Neuron (in vitro differentiated cells): ENCODE data around the gene WFDC5.
"Not testable (repeated sequence)": the region's sequence is repeated elsewhere in the genome, so short reads cannot be mapped to it uniquely, and the experiment has no call there.

Experiments
- H2AFZ ChIP-seq: one replicate; pipeline ENCODE4 v1.6.1; 2013; ENCODE audit warnings: low read depth, mild to moderate bottlenecking, inconsistent platforms, low read length, moderate library complexity
- H3K27me3 ChIP-seq: one replicate; pipeline ENCODE4 v1.6.1; 2013; ENCODE audit warnings: low read length; ENCODE audit not compliant: insufficient read depth
- H3K36me3 ChIP-seq: one replicate; pipeline ENCODE4 v1.6.1; 2013; ENCODE audit warnings: low read length; ENCODE audit not compliant: insufficient read depth
- H3K4me1 ChIP-seq: one replicate; pipeline ENCODE4 v1.6.1; 2013; ENCODE audit warnings: low read length; ENCODE audit not compliant: insufficient read depth
- H3K4me3 ChIP-seq: 2 replicates; pipeline ENCODE4 v1.5.1; 2013; ENCODE audit warnings: mild to moderate bottlenecking, low read length, moderate library complexity
- H3K9me3 ChIP-seq: one replicate; pipeline ENCODE4 v1.6.1; 2013; ENCODE audit warnings: low read length

Gene WFDC5

GRCh38 chr20:45114465-45115385 is at the start of gene WFDC5:
WFDC5 (minus strand) TSS chr20:45115174; CDS start chr20:45115083, 91 bp downstream.
- Histone ChIP-seq H3K9me3 (no peaks in the 10 kb centered on the region), H3K4me1 (no peaks in the 10 kb centered on the region), H3K36me3 (no peaks in the 10 kb centered on the region), H2AFZ (no peak within 1 kb of the TSS), H3K27me3 (peaks cover 13% of the 10 kb centered on the region), H3K4me3 (no peak within 1 kb of the TSS)

DNA sequence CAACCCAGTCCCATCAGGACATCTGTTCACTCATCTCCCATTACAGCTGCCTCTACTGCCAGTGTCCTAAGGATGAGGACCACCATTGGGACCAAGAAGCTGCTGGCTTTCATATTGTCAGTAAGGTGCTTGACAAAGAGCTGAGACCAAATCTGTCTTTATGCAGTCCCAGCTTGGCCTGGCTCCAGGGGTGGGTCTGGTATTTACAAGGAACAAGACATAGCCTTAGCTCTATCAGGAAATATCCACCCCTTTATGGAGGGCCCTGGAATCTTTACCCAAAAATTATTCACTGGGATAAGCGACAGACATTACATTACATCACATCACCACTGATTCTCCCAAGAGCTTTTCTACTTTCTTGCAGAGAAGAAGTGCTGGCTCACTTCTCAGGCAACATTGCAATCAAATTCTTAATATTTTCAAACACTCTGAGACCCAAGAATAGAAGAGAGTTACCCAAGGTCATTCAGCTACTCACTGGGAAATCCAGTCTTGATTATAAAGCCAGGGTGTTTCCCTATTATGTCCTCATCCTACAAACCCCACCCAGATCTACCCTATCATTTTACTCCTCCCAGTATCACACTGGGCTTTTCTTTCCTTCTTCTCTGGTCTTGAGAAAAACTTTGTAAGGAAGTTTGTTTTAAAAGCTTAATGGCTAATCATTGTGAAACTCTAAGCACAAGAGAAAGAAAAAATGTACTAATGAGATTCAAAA is 48.3 kb upstream of the WFDC5 start:
- peaks cover 2% of the 10 kb centered on the region for H3K9me3 ChIP-seq
- no peaks in the 10 kb centered on the region for H3K4me1 ChIP-seq
- no peaks in the 10 kb centered on the region for H3K27me3 ChIP-seq
- H2AFZ ChIP-seq = no peak overlapping the region
- H3K36me3 ChIP-seq = no peaks in the 10 kb centered on the region
- no peak overlapping the region for H3K4me3 ChIP-seq

GRCh38 chr20:45157962-45158361 is 43.0 kb upstream of the WFDC5 start:
- H3K4me1 ChIP-seq = no peaks in the 10 kb centered on the region
- peaks cover 2% of the 10 kb centered on the region for H3K9me3 ChIP-seq
- H3K4me3 ChIP-seq = no peak overlapping the region
- H3K27me3 ChIP-seq = no peaks in the 10 kb centered on the region
- no peaks in the 10 kb centered on the region for H3K36me3 ChIP-seq
- H2AFZ ChIP-seq = no peak overlapping the region

- no peaks in the 10 kb centered on the region for H3K9me3 ChIP-seq
- H3K36me3 ChIP-seq = no peaks in the 10 kb centered on the region
- H2AFZ ChIP-seq = no peak overlapping the region
- no peak overlapping the region for H3K4me3 ChIP-seq
- no peaks in the 10 kb centered on the region for H3K27me3 ChIP-seq
- H3K4me1 ChIP-seq = no peaks in the 10 kb centered on the region
Measured at GRCh38 chr20:45156713-45157112, 41.7 kb upstream of the WFDC5 start.

- not testable (repeated sequence) for H3K4me3 ChIP-seq, H3K27me3 ChIP-seq, H3K4me1 ChIP-seq, H3K9me3 ChIP-seq, H3K36me3 ChIP-seq, H2AFZ ChIP-seq
Measured at GRCh38 chr20:45154794-45155193, 39.8 kb upstream of the WFDC5 start.

- no peaks in the 10 kb centered on the region for H3K27me3 ChIP-seq
- no peaks in the 10 kb centered on the region for H3K4me1 ChIP-seq
- no peak overlapping the region for H3K4me3 ChIP-seq
- H3K36me3 ChIP-seq = no peaks in the 10 kb centered on the region
- no peak overlapping the region for H2AFZ ChIP-seq
- no peaks in the 10 kb centered on the region for H3K9me3 ChIP-seq
Measured at GRCh38 chr20:45154183-45154582, 39.2 kb upstream of the WFDC5 start.

DNA sequence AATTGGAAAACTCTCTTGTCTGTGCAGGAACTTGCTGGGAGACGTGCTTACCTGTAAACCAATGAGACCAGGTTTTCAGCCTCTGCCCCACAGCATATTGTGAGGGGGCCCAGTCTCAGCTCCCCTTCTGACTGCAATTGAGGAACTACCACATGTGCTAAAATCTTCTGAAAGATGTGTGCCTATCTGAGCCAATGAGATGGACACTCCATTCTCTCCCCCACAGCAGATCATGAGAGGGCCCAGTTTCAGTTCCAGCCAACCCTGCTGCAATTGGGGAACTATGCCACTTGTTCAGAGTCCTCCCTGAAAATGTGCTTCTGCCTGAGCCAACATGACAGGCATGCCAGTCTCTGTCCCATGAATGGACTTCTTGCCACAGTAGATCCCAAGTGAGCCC is 38.8 kb upstream of the WFDC5 start:
- no peaks in the 10 kb centered on the region for H3K27me3 ChIP-seq
- no peak overlapping the region for H2AFZ ChIP-seq
- H3K9me3 ChIP-seq = no peaks in the 10 kb centered on the region
- no peak overlapping the region for H3K4me3 ChIP-seq
- H3K36me3 ChIP-seq = no peaks in the 10 kb centered on the region
- H3K4me1 ChIP-seq = no peaks in the 10 kb centered on the region

GRCh38 chr20:45153147-45153546 is 38.2 kb upstream of the WFDC5 start:
- H2AFZ ChIP-seq = no peak overlapping the region
- H3K4me3 ChIP-seq = no peak overlapping the region
- H3K27me3 ChIP-seq = no peaks in the 10 kb centered on the region
- no peaks in the 10 kb centered on the region for H3K4me1 ChIP-seq
- H3K9me3 ChIP-seq = no peaks in the 10 kb centered on the region
- no peaks in the 10 kb centered on the region for H3K36me3 ChIP-seq

DNA sequence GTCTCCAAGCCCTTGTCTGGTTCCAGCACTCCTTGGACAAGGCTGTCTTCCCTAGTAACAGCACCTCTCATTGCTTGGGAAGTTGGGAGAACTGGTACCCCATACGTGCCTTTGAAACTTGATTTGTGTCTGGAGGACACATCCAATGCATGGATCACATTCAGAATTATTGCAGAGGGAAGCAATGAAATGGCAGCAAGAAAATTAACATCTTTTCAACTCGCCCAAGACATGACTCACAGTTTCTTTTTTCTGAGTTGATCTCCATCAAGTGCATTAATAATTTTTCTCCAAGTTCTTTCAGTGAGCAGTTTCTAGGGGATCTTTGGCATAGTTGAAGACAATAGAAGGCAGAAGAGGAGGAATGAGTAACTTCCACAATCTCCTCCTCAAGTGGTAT is 37.4 kb upstream of the WFDC5 start:
- H3K36me3 ChIP-seq = no peaks in the 10 kb centered on the region
- no peaks in the 10 kb centered on the region for H3K4me1 ChIP-seq
- no peaks in the 10 kb centered on the region for H3K27me3 ChIP-seq
- H3K9me3 ChIP-seq = no peaks in the 10 kb centered on the region
- H3K4me3 ChIP-seq = no peak overlapping the region
- no peak overlapping the region for H2AFZ ChIP-seq

DNA sequence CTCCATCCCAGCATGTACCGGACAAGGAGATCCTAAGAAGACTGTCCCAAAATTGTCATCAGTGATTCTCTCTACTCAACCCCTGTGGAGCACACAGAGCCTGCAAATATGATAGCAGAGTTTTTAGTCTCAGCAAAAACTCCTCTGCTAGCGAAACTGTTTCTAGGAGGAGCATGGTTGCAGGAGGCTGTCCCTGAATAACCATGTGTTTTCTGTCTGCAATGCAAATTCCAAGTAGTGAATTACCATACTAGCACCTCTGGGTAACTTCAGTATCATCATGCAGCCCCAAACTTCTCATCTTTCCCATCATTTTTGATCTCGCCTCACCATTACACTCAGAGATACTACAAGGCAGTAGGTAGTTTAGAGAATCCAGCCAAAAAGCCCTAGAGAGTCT is 34.1 kb upstream of the WFDC5 start:
- Histone ChIP-seq H3K4me3 (no peak overlapping the region), H3K4me1 (no peaks in the 10 kb centered on the region), H3K27me3 (peaks cover 9% of the 10 kb centered on the region), H3K36me3 (no peaks in the 10 kb centered on the region), H3K9me3 (no peaks in the 10 kb centered on the region), H2AFZ (no peak overlapping the region)

DNA sequence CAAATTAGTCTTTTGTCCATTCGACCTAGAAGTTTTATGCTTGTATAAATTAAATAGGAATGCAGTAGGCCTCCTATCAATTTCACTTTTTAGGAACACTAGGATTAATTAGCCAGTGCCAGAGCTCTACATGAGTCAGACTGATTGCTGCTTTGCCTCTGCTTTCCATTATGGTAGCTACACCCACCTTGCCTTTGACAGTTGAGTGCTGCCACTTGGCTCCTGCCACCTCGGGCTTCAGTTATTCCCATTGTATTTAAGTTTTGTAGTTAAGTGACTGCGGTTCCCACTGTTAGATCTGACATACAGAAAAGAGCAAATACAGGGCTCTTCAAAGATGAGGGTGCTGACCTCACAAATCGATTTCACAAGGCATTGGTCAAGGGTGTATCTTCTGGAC is 25.9 kb upstream of the WFDC5 start:
- Histone ChIP-seq H3K27me3 (peaks cover 11% of the 10 kb centered on the region), H3K4me3 (no peak overlapping the region), H3K9me3 (no peaks in the 10 kb centered on the region), H3K4me1 (no peaks in the 10 kb centered on the region), H3K36me3 (no peaks in the 10 kb centered on the region), H2AFZ (no peak overlapping the region)

GRCh38 chr20:45139733-45140375 is 24.9 kb upstream of the WFDC5 start:
- not testable (repeated sequence) for H2AFZ ChIP-seq, H3K4me3 ChIP-seq, H3K27me3 ChIP-seq, H3K9me3 ChIP-seq, H3K4me1 ChIP-seq, H3K36me3 ChIP-seq
